ENCODE data around the gene MEIS2.

Gene MEIS2

GRCh38 chr15:36914960-36915808 is 185.2 kb downstream of the MEIS2 start:
- TF ChIP-seq CTCF (IDR thresholded peaks at IDR 0.05; ENCODE audit: insufficient read depth, missing control alignments): no peak
- no peak for FAIRE-seq
- no peak for DNase-seq (ENCODE audit: insufficient read length, low spot score)

- DNase-seq (ENCODE audit: insufficient read length, low spot score): no peak
- FAIRE-seq: no peak
- no peak for TF ChIP-seq CTCF (IDR thresholded peaks at IDR 0.05; ENCODE audit: insufficient read depth, missing control alignments)
These were observed 185.9 kb downstream of the MEIS2 start for GRCh38 chr15:36914466-36914865.

- FAIRE-seq (no peak), DNase-seq (ENCODE audit: insufficient read length, low spot score) (no peak)
- TF ChIP-seq CTCF (IDR thresholded peaks at IDR 0.05; ENCODE audit: insufficient read depth, missing control alignments): no peak
These were observed 188.0 kb downstream of the MEIS2 start for GRCh38 chr15:36912311-36912712.

GRCh38 chr15:36911322-36911944 is 188.9 kb downstream of the MEIS2 start:
- FAIRE-seq: no peak
- no peak for TF ChIP-seq CTCF (IDR thresholded peaks at IDR 0.05; ENCODE audit: insufficient read depth, missing control alignments)
- DNase-seq (ENCODE audit: insufficient read length, low spot score): no peak

GRCh38 chr15:36908991-36909390 is 191.4 kb downstream of the MEIS2 start:
- no peak for FAIRE-seq
- no peak for DNase-seq (ENCODE audit: insufficient read length, low spot score)
- TF ChIP-seq CTCF (IDR thresholded peaks at IDR 0.05; ENCODE audit: insufficient read depth, missing control alignments): no peak

GRCh38 chr15:36907295-36907694 is 193.1 kb downstream of the MEIS2 start:
- DNase-seq (ENCODE audit: insufficient read length, low spot score) (no peak), FAIRE-seq (no peak)
- no peak for TF ChIP-seq CTCF (IDR thresholded peaks at IDR 0.05; ENCODE audit: insufficient read depth, missing control alignments)

GRCh38 chr15:36905908-36906307 is 194.4 kb downstream of the MEIS2 start:
- DNase-seq (ENCODE audit: insufficient read length, low spot score) (no peak), FAIRE-seq (no peak)
- TF ChIP-seq CTCF (IDR thresholded peaks at IDR 0.05; ENCODE audit: insufficient read depth, missing control alignments): no peak

All from D721Med (cell line).